Endothelial cell of umbilical vein (primary cell): ENCODE measurements around the gene AMD1.

Source experiments
- CTCF ChIP-seq, 2 donors: IDR thresholded peaks; 1 replicate in 1 of 2; 2 replicates in 1 of 2; pipeline ENCODE4 v1.5.1; 2011; ENCODE audit warnings: low read length in 2 of 2, mild to moderate bottlenecking in 2 of 2, moderate library complexity in 2 of 2, control low read depth in 1 of 2, inconsistent platforms in 1 of 2, low read depth in 1 of 2; ENCODE audit not compliant: insufficient read depth in 1 of 2; ENCODE audit errors: extremely low read depth in 1 of 2
- EZH2 ChIP-seq: IDR thresholded peaks from 2 replicates; pipeline ENCODE4 v1.6.1; 2012; ENCODE audit warnings: borderline replicate concordance, low read depth, mild to moderate bottlenecking, moderate library complexity, low read length, inconsistent platforms; ENCODE audit not compliant: severe bottlenecking
- FOS ChIP-seq: IDR thresholded peaks from 2 replicates; pipeline ENCODE4 v1.6.1; 2011; ENCODE audit warnings: mild to moderate bottlenecking, low read length, moderate library complexity, borderline replicate concordance; ENCODE audit not compliant: insufficient read depth
- GATA2 ChIP-seq: IDR thresholded peaks from 2 replicates; pipeline ENCODE4 v1.7.0; 2011; ENCODE audit warnings: low read depth, mild to moderate bottlenecking, moderate library complexity, mixed read lengths, low read length; ENCODE audit not compliant: insufficient read length, insufficient read depth
- MAX ChIP-seq: IDR thresholded peaks from 2 replicates; pipeline ENCODE4 v1.6.1; 2011; ENCODE audit not compliant: insufficient read depth, insufficient read length
- MYC ChIP-seq: IDR thresholded peaks from one replicate; pipeline ENCODE4 v1.6.1; 2011; ENCODE audit warnings: mild to moderate bottlenecking, low read depth, low read length
- POLR2A ChIP-seq: IDR thresholded peaks from 2 replicates; pipeline ENCODE4 v1.6.1; 2012; ENCODE audit warnings: low read depth, mild to moderate bottlenecking, control low read depth, low read length
- POLR2AphosphoS5 ChIP-seq: IDR thresholded peaks from 2 replicates; pipeline ENCODE4 v1.6.1; 2012; ENCODE audit warnings: low read depth, mild to moderate bottlenecking, control low read depth, low read length, moderate library complexity; ENCODE audit not compliant: insufficient read depth

GRCh38 chr6:110938171-110938570 lies 63.6 kb downstream of the AMD1 start:
- TF ChIP-seq CTCF (IDR thresholded peaks at IDR 0.05; ENCODE audit: extremely low read depth in 1 of 2, insufficient read depth in 1 of 2, low read depth in 1 of 2, low read length in 2 of 2) = no peak
- no peak for TF ChIP-seq FOS
- TF ChIP-seq GATA2 = no peak
- no peak for TF ChIP-seq MYC
- no peak for TF ChIP-seq EZH2
- no peak for TF ChIP-seq MAX
- TF ChIP-seq POLR2AphosphoS5 = no peak
- no peak for TF ChIP-seq POLR2A
